ENCODE results near the gene MOG. TPM values are rescaled to one million over a fixed set of nuclear protein-coding genes. Genes with fewer than 3 reads are reported as not detected.
"Not testable (repeated sequence)": the region's sequence is repeated elsewhere in the genome, so short reads cannot be mapped to it uniquely, and the experiment has no call there.

Gene MOG
- total RNA-seq, 1 donor from 2014 or later = 14.7 TPM

DNA sequence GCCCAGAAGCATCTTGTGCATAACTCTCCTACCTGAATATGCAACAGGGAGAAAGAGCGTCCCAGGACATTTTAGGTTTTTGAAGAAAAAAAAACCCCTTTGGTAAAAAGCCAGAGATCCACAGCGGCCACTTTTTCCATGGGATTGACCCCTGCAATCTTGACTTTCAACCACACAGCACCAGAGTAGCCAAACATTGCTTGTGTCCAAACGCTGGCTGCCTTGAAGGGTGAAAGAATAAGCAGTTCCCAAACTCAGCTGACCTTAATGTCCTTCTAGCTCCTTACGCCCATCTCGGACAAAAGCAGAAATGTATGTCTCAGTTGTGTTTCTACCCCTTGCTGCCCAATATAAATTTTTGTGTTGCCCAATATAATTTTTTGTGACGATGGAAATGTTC, 1.2 kb upstream of the MOG start:
- no peaks in the 10 kb centered on the region for H3K36me3 ChIP-seq
- TF ChIP-seq, protein P1, sequence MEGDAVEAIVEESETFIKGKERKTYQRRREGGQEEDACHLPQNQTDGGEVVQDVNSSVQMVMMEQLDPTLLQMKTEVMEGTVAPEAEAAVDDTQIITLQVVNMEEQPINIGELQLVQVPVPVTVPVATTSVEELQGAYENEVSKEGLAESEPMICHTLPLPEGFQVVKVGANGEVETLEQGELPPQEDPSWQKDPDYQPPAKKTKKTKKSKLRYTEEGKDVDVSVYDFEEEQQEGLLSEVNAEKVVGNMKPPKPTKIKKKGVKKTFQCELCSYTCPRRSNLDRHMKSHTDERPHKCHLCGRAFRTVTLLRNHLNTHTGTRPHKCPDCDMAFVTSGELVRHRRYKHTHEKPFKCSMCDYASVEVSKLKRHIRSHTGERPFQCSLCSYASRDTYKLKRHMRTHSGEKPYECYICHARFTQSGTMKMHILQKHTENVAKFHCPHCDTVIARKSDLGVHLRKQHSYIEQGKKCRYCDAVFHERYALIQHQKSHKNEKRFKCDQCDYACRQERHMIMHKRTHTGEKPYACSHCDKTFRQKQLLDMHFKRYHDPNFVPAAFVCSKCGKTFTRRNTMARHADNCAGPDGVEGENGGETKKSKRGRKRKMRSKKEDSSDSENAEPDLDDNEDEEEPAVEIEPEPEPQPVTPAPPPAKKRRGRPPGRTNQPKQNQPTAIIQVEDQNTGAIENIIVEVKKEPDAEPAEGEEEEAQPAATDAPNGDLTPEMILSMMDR (IDR thresholded peaks at IDR 0.05; ENCODE audit: borderline replicate concordance) = no peak
- peaks cover 35% of the 10 kb centered on the region for H3K4me1 ChIP-seq
- H3K4me3 ChIP-seq = peak overlapping the region; percentile 7
- no peak for DNase-seq
- intact Hi-C loops (cut with micrococcal nuclease) = no loop called here
- peak overlapping the region; percentile 89 for H3K27ac ChIP-seq (replicated peaks)
- H3K27me3 ChIP-seq (ENCODE audit: low read depth) = peaks cover 18% of the 10 kb centered on the region
- no peaks in the 10 kb centered on the region for H3K9me3 ChIP-seq (replicated peaks)

DNA sequence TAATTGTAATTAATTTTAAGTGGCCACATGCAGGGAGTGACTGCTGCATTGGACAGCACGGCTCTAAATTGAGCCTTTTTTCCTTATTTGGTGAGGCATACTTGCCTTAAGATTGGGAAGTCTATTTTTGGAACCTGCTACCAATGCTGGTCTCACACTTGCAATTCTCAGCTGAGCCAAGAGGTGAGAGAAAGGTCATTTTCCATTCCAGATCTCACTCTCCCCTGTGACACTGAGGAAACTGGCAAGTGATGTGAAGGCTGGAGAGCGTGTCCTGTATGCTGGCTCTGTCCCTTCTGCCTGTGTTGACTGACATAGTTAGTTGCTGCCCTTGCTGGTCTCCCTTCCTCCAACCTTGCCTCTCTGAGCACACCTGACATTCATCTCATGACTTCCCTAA, 735 bp upstream of the MOG start:
- H3K4me3 ChIP-seq = no peak overlapping the region

DNA sequence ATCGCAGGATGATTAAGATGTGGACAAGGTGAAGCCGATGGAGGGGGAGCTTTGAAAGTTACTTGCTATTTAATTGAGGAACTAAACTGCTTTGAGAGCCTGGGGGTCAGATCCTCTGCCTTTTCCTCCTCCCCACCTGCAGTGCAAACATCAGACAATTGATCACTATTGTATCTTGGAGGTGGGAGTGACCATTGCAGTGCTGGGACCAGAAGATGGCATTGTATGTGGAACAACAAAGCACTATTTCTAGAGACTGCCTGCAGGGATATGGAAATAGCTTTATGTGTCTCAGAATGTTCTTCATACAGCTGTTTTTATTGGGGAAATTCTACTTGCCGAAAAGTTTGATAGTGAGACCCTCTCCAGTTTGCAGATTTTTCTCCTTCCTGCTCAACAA, 4.2 kb downstream of the MOG start:
- TF ChIP-seq, protein P1 (IDR thresholded peaks at IDR 0.05; ENCODE audit: borderline replicate concordance) = no peak
- intact Hi-C loops (cut with micrococcal nuclease) = no loop called here
- H3K4me3 ChIP-seq = no peak overlapping the region

More for the DNA sequence above, 735 bp upstream of the MOG start:
- peaks cover 35% of the 10 kb centered on the region for H3K4me1 ChIP-seq
- intact Hi-C loops (cut with micrococcal nuclease) = no loop called here
- no peaks in the 10 kb centered on the region for H3K36me3 ChIP-seq
- peaks cover 18% of the 10 kb centered on the region for H3K27me3 ChIP-seq (ENCODE audit: low read depth)
- H3K9me3 ChIP-seq (replicated peaks) = no peaks in the 10 kb centered on the region
- DNase-seq = peak; percentile 32
- H3K27ac ChIP-seq (replicated peaks) = peak overlapping the region; percentile 89
- TF ChIP-seq, protein P1 (IDR thresholded peaks at IDR 0.05; ENCODE audit: borderline replicate concordance) = no peak

DNA sequence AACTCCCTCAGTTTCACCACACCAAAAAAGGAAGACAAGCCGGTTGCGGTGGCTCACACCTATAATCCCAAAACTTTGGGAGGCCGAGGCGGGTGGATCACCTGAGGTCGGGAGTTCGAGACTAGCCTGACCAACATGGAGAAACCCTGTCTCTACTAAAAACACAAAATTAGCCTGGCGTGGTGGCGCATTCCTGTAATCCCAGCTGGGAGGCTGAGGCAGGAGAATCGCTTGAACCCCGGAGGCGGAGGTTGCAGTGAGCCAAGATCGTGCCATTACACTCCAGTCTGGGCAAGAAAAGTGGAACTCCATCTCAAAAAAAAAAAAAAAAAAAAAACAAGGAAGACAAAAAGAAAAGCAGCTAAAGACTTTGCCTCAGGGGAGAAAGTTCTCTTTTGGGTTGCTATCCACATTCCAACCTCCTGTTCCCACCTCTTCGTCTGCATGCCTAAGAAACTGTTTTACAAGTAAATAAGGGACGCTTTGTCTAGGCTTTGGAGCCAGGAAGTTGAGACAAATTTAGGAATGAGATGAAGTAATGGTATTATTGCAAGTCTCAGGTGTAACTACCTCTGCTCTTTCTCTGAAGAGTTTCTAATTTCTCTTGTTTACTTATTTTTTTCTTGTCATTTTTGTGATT, 4.7 kb downstream of the MOG start:
- H3K9me3 ChIP-seq (replicated peaks); H3K4me3 ChIP-seq; DNase-seq; H3K36me3 ChIP-seq; intact Hi-C loops (cut with micrococcal nuclease); H3K27ac ChIP-seq (replicated peaks): not testable (repeated sequence)
- Histone ChIP-seq H3K27me3 (ENCODE audit: low read depth) (peaks cover 44% of the 10 kb centered on the region), H3K4me1 (peaks cover 14% of the 10 kb centered on the region)

More for the DNA sequence above, 4.2 kb downstream of the MOG start:
- H3K36me3 ChIP-seq = no peaks in the 10 kb centered on the region
- no peak overlapping the region for H3K27ac ChIP-seq (replicated peaks)
- DNase-seq = no peak
- H3K27me3 ChIP-seq (ENCODE audit: low read depth) = peaks cover 44% of the 10 kb centered on the region
- peaks cover 14% of the 10 kb centered on the region for H3K4me1 ChIP-seq
- H3K9me3 ChIP-seq (replicated peaks) = no peaks in the 10 kb centered on the region

DNA sequence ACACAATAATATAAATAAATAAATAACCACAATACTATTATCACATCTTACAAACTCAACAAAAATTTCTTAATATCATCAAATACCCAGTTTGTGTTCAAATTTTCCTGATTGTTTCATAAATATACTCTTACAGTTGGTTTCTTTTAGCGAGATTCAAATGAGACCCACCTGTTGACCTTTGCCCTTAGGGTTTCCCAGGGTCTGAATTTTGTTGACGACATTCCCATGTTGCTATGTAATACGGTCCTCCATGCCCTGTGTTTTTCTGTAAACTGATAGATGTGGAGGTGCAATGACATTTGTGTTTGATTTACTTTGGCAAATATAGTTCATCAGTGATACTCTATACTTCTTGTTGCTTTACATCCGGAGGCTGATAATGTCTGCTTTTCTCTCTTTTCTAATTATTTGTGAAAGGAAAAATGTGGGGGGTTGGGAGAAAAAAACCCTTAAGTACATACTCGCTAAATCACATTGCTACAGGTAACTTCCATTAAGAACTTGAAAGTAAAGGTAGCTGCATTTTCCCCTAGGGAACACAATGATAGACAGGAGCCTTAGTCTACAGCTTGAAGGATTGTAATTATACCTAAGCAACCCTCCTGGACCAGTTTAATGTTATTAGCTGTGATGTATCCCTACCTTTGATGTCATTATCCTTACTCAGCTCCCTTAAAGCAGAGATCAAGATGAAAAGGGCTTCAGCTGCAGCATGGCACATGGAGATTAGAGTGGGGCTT, 6.6 kb downstream of the MOG start:
- no peaks in the 10 kb centered on the region for H3K36me3 ChIP-seq
- TF ChIP-seq, protein P1 (IDR thresholded peaks at IDR 0.05; ENCODE audit: borderline replicate concordance) = no peak
- no peak overlapping the region for H3K4me3 ChIP-seq
- H3K9me3 ChIP-seq (replicated peaks) = no peaks in the 10 kb centered on the region
- intact Hi-C loops (cut with micrococcal nuclease) = no loop called here
- H3K4me1 ChIP-seq = peaks cover 16% of the 10 kb centered on the region
- no peak overlapping the region for H3K27ac ChIP-seq (replicated peaks)
- peaks cover 42% of the 10 kb centered on the region for H3K27me3 ChIP-seq (ENCODE audit: low read depth)
- no peak for DNase-seq

All from left ventricle myocardium inferior (tissue), 1 donor.